Testis (tissue), 3 donors: ENCODE results near the gene MMP15. TPM values are rescaled to one million over a fixed set of nuclear protein-coding genes. Genes with fewer than 3 reads are reported as not detected.

Source experiments
- DNase-seq: peaks from one replicate; pipeline ENCODE4 v3.0.0-alpha.2; 2019
- H3K27ac ChIP-seq, 2 donors: fragments of 200-600 bp; sonication (generic); one replicate each; pipeline ENCODE4 v1.5.1; 2019
- H3K27me3 ChIP-seq: fragments of 200-600 bp; sonication (generic); one replicate; pipeline ENCODE4 v1.5.1; 2019
- H3K36me3 ChIP-seq: fragments of 200-600 bp; sonication (generic); one replicate; pipeline ENCODE4 v1.5.1; 2017; ENCODE audit warnings: low read depth; ENCODE audit errors: missing control alignments
- H3K4me1 ChIP-seq: fragments of 200-600 bp; sonication (generic); one replicate; pipeline ENCODE4 v1.5.1; 2019
- H3K4me3 ChIP-seq, 2 donors: fragments of 200-600 bp; sonication (generic); one replicate each; pipeline ENCODE4 v1.5.1; 2017 to 2019
- H3K9me3 ChIP-seq: fragments of 200-600 bp; sonication (generic); one replicate; pipeline ENCODE4 v1.5.1; 2017
- CTCF ChIP-seq, 3 experiments: fragments of 450-650 bp in 2 of 3; fragments of 200-600 bp in 1 of 3; sonication (generic) in 1 of 3; IDR thresholded peaks; one replicate each; pipeline ENCODE4 v1.5.1; 2016 to 2019; ENCODE audit warnings: antibody characterized with exemption in 3 of 3, mild to moderate bottlenecking in 2 of 3, moderate library complexity in 1 of 3
- POLR2A ChIP-seq: fragments of 450-650 bp; IDR thresholded peaks from one replicate; pipeline ENCODE4 v1.6.1; 2017; ENCODE audit warnings: antibody characterized with exemption, mild to moderate bottlenecking, moderate library complexity
- WGBS, 2 donors: methylation state at CpG; one replicate each; pipeline ENCODE4 v1.1.5; 2018; 5-methylcytosine and 5-hydroxymethylcytosine counted together
- intact Hi-C: fragments of 100-400 bp; cut with DNase I; formaldehyde crosslinking; loops from one replicate; pipeline ENCODE4 v1.15.1; 2023; ENCODE audit warnings: low total_unique reads
- polyA plus RNA-seq: library from polyadenylated mRNA; stranded (reverse); fragments of 350-450 nt; fragmentation: Illumina TruSeq; extraction: RNeasy Lipid Tissue Mini Kit (QIAGEN cat#74804); gene quantifications from one replicate; pipeline ENCODE4 v1.2.3, GENCODE V29; 2014; ENCODE audit warnings: low read depth, low replicate concordance; ENCODE audit not compliant: insufficient read depth
- total RNA-seq, 2 donors: library from RNA; depleted of rRNA; stranded (reverse); fragments of >200 nt; gene quantifications; one replicate each; pipeline ENCODE4 v1.2.3, GENCODE V29; 2016

The MMP15 gene
- total and polyA plus RNA-seq, 3 donors from 2014 or later = 80.6 to 300 (median 194) TPM

- no peaks in the 10 kb centered on the region for H3K27me3 ChIP-seq
- no peaks in the 10 kb centered on the region for H3K9me3 ChIP-seq
- WGBS, 2 donors = 70% methylated on average over 7 of the region's 7 CpGs; no CpG with 5 or more reads in 1 of the 2 donors
- no peak overlapping the region for H3K4me3 ChIP-seq
- no peak for TF ChIP-seq CTCF (IDR thresholded peaks at IDR 0.05)
- TF ChIP-seq POLR2A = no peak
- intact Hi-C loops = no loop called here
- H3K36me3 ChIP-seq = no peaks in the 10 kb centered on the region
- H3K4me1 ChIP-seq = peaks cover 26% of the 10 kb centered on the region
- no peak for DNase-seq
- H3K27ac ChIP-seq = no peak overlapping the region
These were observed 18.1 kb downstream of the MMP15 start for GRCh38 chr16:58043571-58044155.

DNA sequence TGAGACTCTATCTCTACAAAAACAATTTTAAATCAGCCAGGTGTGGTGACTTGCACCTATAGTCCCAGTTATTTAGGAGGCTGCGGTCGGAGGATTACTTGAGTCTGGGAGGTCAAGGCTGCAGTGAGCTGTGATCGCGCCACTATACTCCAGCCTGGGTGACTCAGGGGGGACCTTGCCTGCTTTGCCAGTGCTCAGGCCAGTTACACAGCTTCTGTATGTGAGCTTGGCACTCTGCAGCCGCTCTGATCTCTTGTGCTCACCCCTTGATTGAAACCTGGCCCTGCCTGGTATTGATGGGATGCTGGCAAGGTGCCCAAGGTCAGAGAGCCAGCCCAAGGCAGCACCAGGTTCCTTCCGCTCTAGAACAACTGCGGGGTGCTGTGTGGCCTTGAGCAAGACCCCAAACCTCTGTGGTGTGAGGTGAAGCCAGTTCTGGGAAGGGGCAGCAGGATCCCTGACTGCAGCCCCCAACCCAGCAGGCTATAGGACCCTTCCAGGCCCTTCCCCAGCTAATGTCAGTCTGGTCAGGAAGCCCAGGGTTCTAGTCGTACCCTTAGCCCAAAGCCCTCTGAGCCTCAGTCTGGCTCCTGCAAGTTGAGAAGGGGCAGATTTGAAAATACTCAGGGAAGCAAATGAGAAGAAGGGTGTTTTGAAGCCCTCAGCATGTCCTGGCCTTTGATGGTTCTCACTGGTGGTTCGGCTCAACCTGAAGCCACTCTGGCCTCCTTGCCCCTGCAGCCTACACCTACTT is 18.9 kb downstream of the MMP15 start:
- Histone ChIP-seq H3K36me3 (no peaks in the 10 kb centered on the region), H3K27me3 (no peaks in the 10 kb centered on the region), H3K4me3 (no peak overlapping the region), H3K4me1 (peaks cover 28% of the 10 kb centered on the region), H3K9me3 (no peaks in the 10 kb centered on the region), H3K27ac (no peak overlapping the region)
- no peak for TF ChIP-seq CTCF (IDR thresholded peaks at IDR 0.05)
- TF ChIP-seq POLR2A = no peak
- intact Hi-C loops = no loop called here
- WGBS, 2 donors = 71 to 77% methylated on average over 4 to 9 of the region's 9 CpGs
- DNase-seq = no peak

DNA sequence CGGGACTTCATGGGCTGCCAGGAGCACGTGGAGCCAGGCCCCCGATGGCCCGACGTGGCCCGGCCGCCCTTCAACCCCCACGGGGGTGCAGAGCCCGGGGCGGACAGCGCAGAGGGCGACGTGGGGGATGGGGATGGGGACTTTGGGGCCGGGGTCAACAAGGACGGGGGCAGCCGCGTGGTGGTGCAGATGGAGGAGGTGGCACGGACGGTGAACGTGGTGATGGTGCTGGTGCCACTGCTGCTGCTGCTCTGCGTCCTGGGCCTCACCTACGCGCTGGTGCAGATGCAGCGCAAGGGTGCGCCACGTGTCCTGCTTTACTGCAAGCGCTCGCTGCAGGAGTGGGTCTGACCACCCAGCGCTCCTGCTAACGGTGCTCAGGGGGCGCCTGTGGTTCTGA is 19.5 kb downstream of the MMP15 start:
- intact Hi-C loops = no loop called here
- WGBS, 2 donors = 90 to 93% methylated on average over 31 of the region's 31 CpGs
- Histone ChIP-seq H3K27ac (no peak overlapping the region), H3K9me3 (no peaks in the 10 kb centered on the region), H3K27me3 (no peaks in the 10 kb centered on the region), H3K4me3 (no peak overlapping the region), H3K4me1 (peaks cover 28% of the 10 kb centered on the region), H3K36me3 (no peaks in the 10 kb centered on the region)
- TF ChIP-seq CTCF (IDR thresholded peaks at IDR 0.05) (no peak), POLR2A (no peak)
- no peak for DNase-seq

DNA sequence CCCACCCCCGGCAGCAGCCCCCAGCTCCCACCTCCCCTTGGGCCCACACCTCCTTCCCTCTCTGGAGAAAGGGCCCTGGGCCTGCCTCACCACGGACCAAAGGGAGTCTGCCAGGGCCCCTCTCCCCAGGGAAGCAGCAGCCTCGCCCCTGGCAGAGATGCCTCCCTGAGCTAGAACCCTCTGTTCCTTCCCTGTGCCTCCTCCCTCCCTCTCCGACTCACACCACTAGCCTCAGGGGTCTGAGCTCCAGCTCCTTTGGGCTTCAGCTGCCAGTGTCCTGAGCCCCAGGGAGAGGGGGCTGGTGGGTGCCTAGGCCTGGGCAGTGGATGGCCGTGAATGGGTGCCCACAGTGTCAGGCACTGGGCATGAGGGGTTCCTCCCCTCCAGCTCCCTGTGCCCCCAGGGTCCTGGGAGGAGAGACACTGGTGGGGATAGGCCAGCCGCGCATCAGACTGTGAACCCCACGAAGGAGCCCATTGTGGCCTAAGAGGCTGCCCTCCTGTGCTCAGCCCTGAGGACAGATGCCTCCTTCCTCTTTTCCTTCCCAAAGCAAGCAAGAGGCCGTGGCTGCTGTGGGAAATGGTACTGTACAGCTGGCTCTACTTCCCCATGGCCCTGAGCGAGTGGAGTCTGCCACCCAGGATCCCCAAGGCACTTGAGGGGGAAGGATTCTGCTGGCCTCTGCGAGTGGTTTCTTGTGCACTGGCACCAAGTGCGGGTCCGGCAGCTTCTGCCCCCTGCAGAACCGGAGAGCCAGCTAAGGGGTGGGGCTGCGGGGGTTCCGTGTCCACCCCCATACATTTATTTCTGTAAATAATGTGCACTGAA is 20.7 kb downstream of the MMP15 start:
- no peak overlapping the region for H3K4me3 ChIP-seq
- peaks cover 28% of the 10 kb centered on the region for H3K4me1 ChIP-seq
- DNase-seq = no peak
- TF ChIP-seq CTCF (IDR thresholded peaks at IDR 0.05) = no peak
- intact Hi-C loops = no loop called here
- H3K9me3 ChIP-seq = no peaks in the 10 kb centered on the region
- H3K27me3 ChIP-seq = no peaks in the 10 kb centered on the region
- 66 to 70% methylated on average over 12 to 16 of the region's 16 CpGs for WGBS, 2 donors
- H3K36me3 ChIP-seq = no peaks in the 10 kb centered on the region
- H3K27ac ChIP-seq = no peak overlapping the region
